Measurements from ENCODE around the gene IGFALS.

IGFALS gene

DNA sequence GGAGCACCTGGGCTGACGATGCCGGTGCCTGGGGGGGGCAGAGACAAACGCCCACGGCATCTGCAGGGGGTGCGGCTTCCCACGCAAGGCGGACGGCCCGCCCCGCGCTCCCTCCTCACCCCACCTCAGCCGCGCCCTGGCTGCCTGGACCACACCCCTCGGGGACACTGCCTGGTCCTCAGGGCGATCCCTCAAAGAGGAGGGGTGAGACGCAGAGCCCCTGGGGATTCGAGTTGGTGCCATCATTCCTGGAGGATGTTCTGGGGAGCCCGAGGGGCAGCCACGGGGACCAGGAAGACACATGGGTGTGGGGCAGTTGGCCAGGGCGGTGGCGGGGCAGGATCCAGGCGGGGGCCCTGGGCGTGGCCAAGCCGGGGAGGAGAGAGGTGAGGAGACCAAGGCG is 3.9 kb downstream of the IGFALS start:
- Histone ChIP-seq H3K14ac (ENCODE audit: low read length in 2 of 2) (no peak overlapping the region), H3K79me1 (replicated peaks; ENCODE audit: low read length, poor library complexity, severe bottlenecking) (peaks cover 42% of the 10 kb centered on the region), H2BK5ac (ENCODE audit: low read depth, low read length, poor library complexity, severe bottlenecking) (no peak overlapping the region), H4K91ac (ENCODE audit: low read length) (no peak overlapping the region), H3K23ac (ENCODE audit: low read length in 2 of 2) (no peak overlapping the region), H3K4ac (ENCODE audit: low read depth in 1 of 2, low read length in 2 of 2) (no peak overlapping the region), H4K8ac (ENCODE audit: low read length) (no peak overlapping the region), H3K9me3 (ENCODE audit: control insufficient read depth, low read length) (no peaks in the 10 kb centered on the region), H3K27me3 (ENCODE audit: control insufficient read depth in 1 of 2, insufficient read depth in 1 of 2, low read length in 2 of 2) (no peaks in the 10 kb centered on the region), H3K36me3 (ENCODE audit: control insufficient read depth in 1 of 2, insufficient read depth in 2 of 2, low read depth in 1 of 2, low read length in 2 of 2) (peaks cover 27 to 90% of the 10 kb centered on the region in 2 experiments), H3K27ac (ENCODE audit: low read length, poor library complexity, severe bottlenecking) (no peak overlapping the region), H3K18ac (ENCODE audit: low read depth in 1 of 2, low read length in 2 of 2) (no peak overlapping the region), H2BK120ac (ENCODE audit: low read depth, low read length) (no peak overlapping the region), H3K4me1 (ENCODE audit: control insufficient read depth, insufficient read depth, low read depth, low read length) (peaks cover 8% of the 10 kb centered on the region), H3K9ac (ENCODE audit: low read length) (no peak overlapping the region), H2BK15ac (ENCODE audit: low read depth, poor library complexity, severe bottlenecking) (no peak overlapping the region), H3K4me3 (ENCODE audit: insufficient read depth in 1 of 2, low read depth in 1 of 2, low read length in 2 of 2) (no peak overlapping the region), H3K4me2 (ENCODE audit: low read length, poor library complexity, severe bottlenecking) (no peak overlapping the region), H2AFZ (ENCODE audit: low read depth, low read length) (no peak overlapping the region), H2AK5ac (ENCODE audit: low read length, severe bottlenecking) (no peak overlapping the region), H2BK12ac (ENCODE audit: low read length in 2 of 2) (no peak overlapping the region)
- 96% methylated on average over 23 of the region's 25 CpGs for WGBS
- no peak for DNase-seq

DNA sequence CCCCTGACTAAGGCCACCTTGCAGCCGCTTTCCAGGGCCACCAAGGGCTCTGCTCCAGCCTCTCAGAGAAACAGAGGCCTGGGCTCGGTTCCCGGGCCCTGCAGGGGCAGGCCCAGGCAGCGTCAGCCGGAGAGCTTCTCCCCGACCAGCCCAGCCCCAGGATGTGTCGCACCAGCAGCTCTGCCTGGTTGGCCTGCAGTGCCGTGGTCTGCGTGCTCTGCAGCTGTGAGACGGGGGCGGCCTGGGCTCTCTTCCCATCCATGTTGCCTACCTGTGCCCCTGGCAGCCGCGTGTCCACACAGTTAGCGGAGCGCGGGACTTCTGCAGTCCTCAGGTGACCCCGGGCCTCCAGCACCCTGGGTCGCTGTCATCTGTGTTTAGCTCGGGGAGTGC is 4.8 kb downstream of the IGFALS start:
- 82% methylated on average over 19 of the region's 19 CpGs for WGBS
- no peak overlapping the region for H2AFZ ChIP-seq (ENCODE audit: low read depth, low read length)

DNA sequence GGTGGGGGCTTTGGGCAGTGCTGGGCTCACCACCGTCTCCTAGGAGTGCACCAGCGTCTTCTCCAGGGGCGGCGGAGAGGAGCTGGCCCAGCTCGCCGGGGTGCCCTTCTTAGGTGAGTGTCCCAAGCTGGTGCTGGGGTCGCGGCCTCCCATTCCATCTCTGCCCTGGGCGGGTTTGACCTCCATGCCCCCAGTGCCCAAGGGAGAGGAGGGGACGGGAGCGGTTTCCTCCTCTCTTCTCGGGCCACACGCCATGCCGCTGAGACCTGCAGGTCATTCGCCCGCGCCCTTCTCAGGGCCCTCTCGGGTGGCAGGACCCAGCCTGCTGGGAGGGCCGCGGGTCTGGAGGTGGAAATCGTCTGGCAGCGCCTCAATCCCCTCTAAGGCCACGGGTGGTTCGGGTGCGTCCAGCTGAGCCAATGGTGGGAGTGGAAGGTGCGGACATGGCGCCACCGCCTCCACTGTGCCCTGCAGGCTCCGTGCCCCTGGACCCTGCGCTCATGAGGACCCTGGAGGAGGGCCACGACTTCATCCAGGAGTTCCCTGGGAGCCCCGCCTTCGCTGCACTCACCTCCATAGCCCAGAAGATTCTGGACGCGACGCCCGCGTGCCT is 5.3 kb downstream of the IGFALS start:
- no peak overlapping the region for H3K4me2 ChIP-seq (ENCODE audit: low read length, poor library complexity, severe bottlenecking)
- peaks cover 7% of the 10 kb centered on the region for H3K4me1 ChIP-seq (ENCODE audit: control insufficient read depth, insufficient read depth, low read depth, low read length)
- no peak overlapping the region for H3K27ac ChIP-seq (ENCODE audit: low read length, poor library complexity, severe bottlenecking)
- no peak overlapping the region for H2BK5ac ChIP-seq (ENCODE audit: low read depth, low read length, poor library complexity, severe bottlenecking)
- peaks cover 43% of the 10 kb centered on the region for H3K79me1 ChIP-seq (replicated peaks; ENCODE audit: low read length, poor library complexity, severe bottlenecking)
- H2BK120ac ChIP-seq (ENCODE audit: low read depth, low read length): no peak overlapping the region
- no peak overlapping the region for H3K4ac ChIP-seq (ENCODE audit: low read depth in 1 of 2, low read length in 2 of 2)
- DNase-seq: no peak
- H2AFZ ChIP-seq (ENCODE audit: low read depth, low read length): no peak overlapping the region
- no peak overlapping the region for H3K4me3 ChIP-seq (ENCODE audit: insufficient read depth in 1 of 2, low read depth in 1 of 2, low read length in 2 of 2)
- no peaks in the 10 kb centered on the region for H3K9me3 ChIP-seq (ENCODE audit: control insufficient read depth, low read length)
- H2BK15ac ChIP-seq (ENCODE audit: low read depth, poor library complexity, severe bottlenecking): no peak overlapping the region
- no peak overlapping the region for H3K18ac ChIP-seq (ENCODE audit: low read depth in 1 of 2, low read length in 2 of 2)
- no peak overlapping the region for H3K14ac ChIP-seq (ENCODE audit: low read length in 2 of 2)
- no peak overlapping the region for H2BK12ac ChIP-seq (ENCODE audit: low read length in 2 of 2)
- H4K91ac ChIP-seq (ENCODE audit: low read length): no peak overlapping the region
- H3K9ac ChIP-seq (ENCODE audit: low read length): no peak overlapping the region
- WGBS: 95% methylated on average over 38 of the region's 38 CpGs
- no peak overlapping the region for H2AK5ac ChIP-seq (ENCODE audit: low read length, severe bottlenecking)
- no peaks in the 10 kb centered on the region for H3K27me3 ChIP-seq (ENCODE audit: control insufficient read depth in 1 of 2, insufficient read depth in 1 of 2, low read length in 2 of 2)
- no peak overlapping the region for H4K8ac ChIP-seq (ENCODE audit: low read length)
- peaks cover 27 to 82% of the 10 kb centered on the region in 2 experiments for H3K36me3 ChIP-seq (ENCODE audit: control insufficient read depth in 1 of 2, insufficient read depth in 2 of 2, low read depth in 1 of 2, low read length in 2 of 2)
- no peak overlapping the region for H3K23ac ChIP-seq (ENCODE audit: low read length in 2 of 2)

More for the DNA sequence above, 4.8 kb downstream of the IGFALS start:
- peaks cover 27 to 87% of the 10 kb centered on the region in 2 experiments for H3K36me3 ChIP-seq (ENCODE audit: control insufficient read depth in 1 of 2, insufficient read depth in 2 of 2, low read depth in 1 of 2, low read length in 2 of 2)
- H3K79me1 ChIP-seq (replicated peaks; ENCODE audit: low read length, poor library complexity, severe bottlenecking): peaks cover 46% of the 10 kb centered on the region
- H3K9ac ChIP-seq (ENCODE audit: low read length): no peak overlapping the region
- no peak overlapping the region for H2BK120ac ChIP-seq (ENCODE audit: low read depth, low read length)
- H3K14ac ChIP-seq (ENCODE audit: low read length in 2 of 2): no peak overlapping the region
- H2BK12ac ChIP-seq (ENCODE audit: low read length in 2 of 2): no peak overlapping the region
- H2AK5ac ChIP-seq (ENCODE audit: low read length, severe bottlenecking): no peak overlapping the region
- H3K27ac ChIP-seq (ENCODE audit: low read length, poor library complexity, severe bottlenecking): no peak overlapping the region
- H3K18ac ChIP-seq (ENCODE audit: low read depth in 1 of 2, low read length in 2 of 2): no peak overlapping the region
- peaks cover 7% of the 10 kb centered on the region for H3K4me1 ChIP-seq (ENCODE audit: control insufficient read depth, insufficient read depth, low read depth, low read length)
- H3K4me2 ChIP-seq (ENCODE audit: low read length, poor library complexity, severe bottlenecking): no peak overlapping the region
- H3K9me3 ChIP-seq (ENCODE audit: control insufficient read depth, low read length): no peaks in the 10 kb centered on the region
- H4K91ac ChIP-seq (ENCODE audit: low read length): no peak overlapping the region
- no peak overlapping the region for H2BK15ac ChIP-seq (ENCODE audit: low read depth, poor library complexity, severe bottlenecking)
- H2BK5ac ChIP-seq (ENCODE audit: low read depth, low read length, poor library complexity, severe bottlenecking): no peak overlapping the region
- H3K4ac ChIP-seq (ENCODE audit: low read depth in 1 of 2, low read length in 2 of 2): no peak overlapping the region
- H3K23ac ChIP-seq (ENCODE audit: low read length in 2 of 2): no peak overlapping the region
- H4K8ac ChIP-seq (ENCODE audit: low read length): no peak overlapping the region
- H3K4me3 ChIP-seq (ENCODE audit: insufficient read depth in 1 of 2, low read depth in 1 of 2, low read length in 2 of 2): no peak overlapping the region
- no peak for DNase-seq
- no peaks in the 10 kb centered on the region for H3K27me3 ChIP-seq (ENCODE audit: control insufficient read depth in 1 of 2, insufficient read depth in 1 of 2, low read length in 2 of 2)

DNA sequence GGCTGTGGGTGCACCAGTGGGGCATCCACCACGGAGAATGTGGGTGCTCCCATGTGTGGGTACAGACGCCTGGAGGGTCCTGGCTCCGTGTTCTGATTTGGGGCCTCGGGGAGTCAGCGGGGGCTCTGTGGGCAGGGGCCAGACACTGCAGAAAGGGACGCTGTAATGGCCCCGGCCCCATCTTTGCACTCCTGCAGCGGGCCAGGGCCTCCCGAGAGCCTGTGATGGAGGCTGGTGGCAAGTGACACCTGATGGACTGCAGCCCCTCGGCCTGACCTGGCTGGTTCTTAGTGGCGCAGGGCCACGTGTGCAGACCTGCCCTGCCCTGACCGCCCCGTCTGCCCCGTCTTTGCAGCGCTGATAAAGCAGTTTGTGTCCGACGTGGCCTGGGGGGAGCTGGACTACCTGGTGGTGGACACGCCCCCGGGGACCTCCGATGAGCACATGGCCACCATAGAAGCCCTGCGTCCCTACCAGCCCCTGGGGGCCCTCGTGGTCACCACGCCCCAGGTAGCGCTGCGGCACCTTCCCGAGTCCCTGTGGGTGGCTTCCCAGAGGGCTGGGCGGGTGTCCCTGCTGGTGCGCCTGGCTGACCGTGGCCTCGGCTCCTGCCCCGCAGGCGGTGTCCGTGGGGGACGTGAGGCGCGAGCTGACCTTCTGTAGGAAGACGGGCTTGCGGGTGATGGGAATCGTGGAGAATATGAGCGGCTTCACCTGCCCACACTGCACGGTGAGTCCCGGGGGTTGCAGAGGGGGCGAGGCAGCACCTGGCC is 6.0 kb downstream of the IGFALS start:
- H3K4me1 ChIP-seq (ENCODE audit: control insufficient read depth, insufficient read depth, low read depth, low read length): peaks cover 7% of the 10 kb centered on the region
- 98% methylated on average over 44 of the region's 44 CpGs for WGBS
- H3K23ac ChIP-seq (ENCODE audit: low read length in 2 of 2): no peak overlapping the region

More for the DNA sequence above, 6.0 kb downstream of the IGFALS start:
- Histone ChIP-seq H3K9me3 (ENCODE audit: control insufficient read depth, low read length) (no peaks in the 10 kb centered on the region), H4K91ac (ENCODE audit: low read length) (no peak overlapping the region), H2BK5ac (ENCODE audit: low read depth, low read length, poor library complexity, severe bottlenecking) (no peak overlapping the region), H3K9ac (ENCODE audit: low read length) (no peak overlapping the region), H2BK15ac (ENCODE audit: low read depth, poor library complexity, severe bottlenecking) (no peak overlapping the region), H2BK12ac (ENCODE audit: low read length in 2 of 2) (no peak overlapping the region), H2BK120ac (ENCODE audit: low read depth, low read length) (no peak overlapping the region), H3K4me3 (ENCODE audit: insufficient read depth in 1 of 2, low read depth in 1 of 2, low read length in 2 of 2) (no peak overlapping the region), H3K36me3 (ENCODE audit: control insufficient read depth in 1 of 2, insufficient read depth in 2 of 2, low read depth in 1 of 2, low read length in 2 of 2) (peaks cover 27 to 76% of the 10 kb centered on the region in 2 experiments), H3K4me2 (ENCODE audit: low read length, poor library complexity, severe bottlenecking) (no peak overlapping the region), H3K27me3 (ENCODE audit: control insufficient read depth in 1 of 2, insufficient read depth in 1 of 2, low read length in 2 of 2) (no peaks in the 10 kb centered on the region), H2AFZ (ENCODE audit: low read depth, low read length) (no peak overlapping the region), H3K14ac (ENCODE audit: low read length in 2 of 2) (no peak overlapping the region), H3K27ac (ENCODE audit: low read length, poor library complexity, severe bottlenecking) (no peak overlapping the region), H4K8ac (ENCODE audit: low read length) (no peak overlapping the region), H3K79me1 (replicated peaks; ENCODE audit: low read length, poor library complexity, severe bottlenecking) (peaks cover 43% of the 10 kb centered on the region), H3K18ac (ENCODE audit: low read depth in 1 of 2, low read length in 2 of 2) (no peak overlapping the region), H3K4ac (ENCODE audit: low read depth in 1 of 2, low read length in 2 of 2) (no peak overlapping the region), H2AK5ac (ENCODE audit: low read length, severe bottlenecking) (no peak overlapping the region)
- DNase-seq: no peak

Data from mesenchymal stem cell (in vitro differentiated cells and primary cell).